Subcutaneous abdominal adipose tissue (tissue), 5 donors: ENCODE data around the gene TGFBRAP1.

Source experiments
- H3K27ac ChIP-seq: one replicate; pipeline ENCODE4 v1.7.0; 2013; ENCODE audit warnings: low read depth, mild to moderate bottlenecking, inconsistent platforms, low read length, moderate library complexity
- H3K27me3 ChIP-seq, 5 donors: one replicate each; pipeline ENCODE4 v1.7.0; 2013; ENCODE audit warnings: low read length in 5 of 5, inconsistent platforms in 1 of 5; ENCODE audit not compliant: control insufficient read depth in 5 of 5, insufficient read depth in 4 of 5
- H3K36me3 ChIP-seq, 5 donors: one replicate each; pipeline ENCODE4 v1.7.0; 2013; ENCODE audit warnings: low read length in 5 of 5; ENCODE audit not compliant: control insufficient read depth in 5 of 5, insufficient read depth in 5 of 5
- H3K4me1 ChIP-seq, 5 donors: one replicate each; pipeline ENCODE4 v1.7.0; 2013; ENCODE audit warnings: low read length in 5 of 5, mild to moderate bottlenecking in 3 of 5, moderate library complexity in 1 of 5; ENCODE audit not compliant: control insufficient read depth in 5 of 5, insufficient read depth in 5 of 5
- H3K4me3 ChIP-seq, 5 donors: one replicate each; pipeline ENCODE4 v1.7.0; 2013; ENCODE audit warnings: low read length in 5 of 5, low read depth in 1 of 5
- H3K9ac ChIP-seq, 5 donors: one replicate each; pipeline ENCODE4 v1.7.0; 2013; ENCODE audit warnings: low read length in 5 of 5, mild to moderate bottlenecking in 4 of 5, moderate library complexity in 3 of 5
- H3K9me3 ChIP-seq, 5 donors: one replicate each; pipeline ENCODE4 v1.7.0; 2013; ENCODE audit warnings: low read length in 5 of 5; ENCODE audit not compliant: control insufficient read depth in 5 of 5
- donor health status: healthy.
- donor health status: healthy.
- donor health status: healthy.
- donor health status: healthy.
- donor health status: healthy.

Gene TGFBRAP1

GRCh38 chr2:105287692-105288091 is 41.8 kb downstream of the TGFBRAP1 start:
- Histone ChIP-seq H3K27ac (no peak overlapping the region), H3K4me3 (no peak overlapping the region), H3K9ac (no peak overlapping the region)

GRCh38 chr2:105283532-105283931 is 46.0 kb downstream of the TGFBRAP1 start:
- peaks cover 0 to 7% (median 0%) of the 10 kb centered on the region in 5 donors for H3K4me1 ChIP-seq
- no peaks in the 10 kb centered on the region for H3K9me3 ChIP-seq
- H3K36me3 ChIP-seq, result peaks cover 11 to 89% (median 72%) of the 10 kb centered on the region in 5 donors
- H3K27ac ChIP-seq, result no peak overlapping the region
- no peak overlapping the region for H3K9ac ChIP-seq
- no peaks in the 10 kb centered on the region for H3K27me3 ChIP-seq
- H3K4me3 ChIP-seq, result no peak overlapping the region

More at GRCh38 chr2:105287692-105288091, 41.8 kb downstream of the TGFBRAP1 start:
- H3K27me3 ChIP-seq, result no peaks in the 10 kb centered on the region
- no peaks in the 10 kb centered on the region for H3K9me3 ChIP-seq
- H3K36me3 ChIP-seq, result peaks cover 17 to 82% (median 55%) of the 10 kb centered on the region in 5 donors
- peaks cover 0 to under 1% (median 0%) of the 10 kb centered on the region in 5 donors for H3K4me1 ChIP-seq

- Histone ChIP-seq H3K4me1 (peaks cover 0 to 7% (median 0%) of the 10 kb centered on the region in 5 donors), H3K9ac (no peak overlapping the region), H3K9me3 (no peaks in the 10 kb centered on the region), H3K4me3 (no peak overlapping the region), H3K27me3 (no peaks in the 10 kb centered on the region), H3K27ac (no peak overlapping the region), H3K36me3 (peaks cover 16 to 93% (median 82%) of the 10 kb centered on the region in 5 donors)
Measured at GRCh38 chr2:105280281-105280680, 49.3 kb downstream of the TGFBRAP1 start.

- Histone ChIP-seq H3K4me1 (peaks cover 0 to 7% (median 5%) of the 10 kb centered on the region in 5 donors), H3K27me3 (no peaks in the 10 kb centered on the region), H3K9me3 (no peaks in the 10 kb centered on the region), H3K36me3 (peaks cover 14 to 93% (median 82%) of the 10 kb centered on the region in 5 donors), H3K4me3 (no peak overlapping the region), H3K9ac (no peak overlapping the region), H3K27ac (no peak overlapping the region)
Measured at GRCh38 chr2:105279126-105279525, 50.4 kb downstream of the TGFBRAP1 start.

- H3K9ac ChIP-seq, result no peak overlapping the region
- peaks cover 18 to 92% (median 82%) of the 10 kb centered on the region in 5 donors for H3K36me3 ChIP-seq
- no peak overlapping the region for H3K4me3 ChIP-seq
- no peak overlapping the region for H3K27ac ChIP-seq
- no peaks in the 10 kb centered on the region for H3K27me3 ChIP-seq
- H3K4me1 ChIP-seq, result peaks cover 0 to 7% (median 6%) of the 10 kb centered on the region in 5 donors
- no peaks in the 10 kb centered on the region for H3K9me3 ChIP-seq
Measured at GRCh38 chr2:105278654-105279053, 50.9 kb downstream of the TGFBRAP1 start.

GRCh38 chr2:105274046-105274445 is 55.5 kb downstream of the TGFBRAP1 start:
- H3K9me3 ChIP-seq, result no peaks in the 10 kb centered on the region
- H3K4me1 ChIP-seq, result peaks cover 0 to 6% (median 0%) of the 10 kb centered on the region in 5 donors
- no peak overlapping the region for H3K27ac ChIP-seq
- H3K27me3 ChIP-seq, result no peaks in the 10 kb centered on the region
- H3K9ac ChIP-seq, result no peak overlapping the region
- no peak overlapping the region for H3K4me3 ChIP-seq
- H3K36me3 ChIP-seq, result peaks cover 29 to 95% (median 93%) of the 10 kb centered on the region in 5 donors

- no peak overlapping the region for H3K9ac ChIP-seq
- H3K4me1 ChIP-seq, result peaks cover 0 to 6% (median 0%) of the 10 kb centered on the region in 5 donors
- H3K27me3 ChIP-seq, result no peaks in the 10 kb centered on the region
- no peak overlapping the region for H3K4me3 ChIP-seq
- no peaks in the 10 kb centered on the region for H3K9me3 ChIP-seq
- no peak overlapping the region for H3K27ac ChIP-seq
- peaks cover 39 to 97% (median 94%) of the 10 kb centered on the region in 5 donors for H3K36me3 ChIP-seq
Measured at GRCh38 chr2:105272176-105272575, 57.4 kb downstream of the TGFBRAP1 start.

- Histone ChIP-seq H3K4me3 (no peak overlapping the region), H3K9me3 (no peaks in the 10 kb centered on the region), H3K9ac (no peak overlapping the region), H3K36me3 (peaks cover 36 to 97% (median 94%) of the 10 kb centered on the region in 5 donors), H3K4me1 (peaks cover 0 to 6% (median 0%) of the 10 kb centered on the region in 5 donors), H3K27me3 (no peaks in the 10 kb centered on the region), H3K27ac (no peak overlapping the region)
Measured at GRCh38 chr2:105271393-105272045, 58.0 kb downstream of the TGFBRAP1 start.

GRCh38 chr2:105269426-105269825 is 60.1 kb downstream of the TGFBRAP1 start:
- Histone ChIP-seq H3K9ac (no peak overlapping the region), H3K27ac (no peak overlapping the region), H3K36me3 (peaks cover 31 to 97% (median 88%) of the 10 kb centered on the region in 5 donors)

GRCh38 chr2:105262651-105263091 is 66.9 kb downstream of the TGFBRAP1 start:
- Histone ChIP-seq H3K27me3 (no peaks in the 10 kb centered on the region), H3K4me3 (no peak overlapping the region), H3K36me3 (peaks cover 13 to 48% (median 30%) of the 10 kb centered on the region in 5 donors)

More at GRCh38 chr2:105269426-105269825, 60.1 kb downstream of the TGFBRAP1 start:
- peaks cover 0 to 4% (median 0%) of the 10 kb centered on the region in 5 donors for H3K4me1 ChIP-seq
- no peaks in the 10 kb centered on the region for H3K9me3 ChIP-seq
- no peaks in the 10 kb centered on the region for H3K27me3 ChIP-seq
- no peak overlapping the region for H3K4me3 ChIP-seq

More at GRCh38 chr2:105262651-105263091, 66.9 kb downstream of the TGFBRAP1 start:
- Histone ChIP-seq H3K9ac (no peak overlapping the region), H3K27ac (no peak overlapping the region), H3K9me3 (no peaks in the 10 kb centered on the region), H3K4me1 (no peaks in the 10 kb centered on the region)
